ENCODE measurements around the gene SNN.

The SNN gene

GRCh38 chr16:11667824-11668622, at the start of gene SNN:
Gene SNN, plus strand, starts transcription at chr16:11668455. Its CDS starts 7,605 bp downstream, at chr16:11676060.
- DNase-seq (ENCODE audit: low spot score) = peak; percentile 86

GRCh38 chr16:11619327-11619851, 48.9 kb upstream of the SNN start:
- peak; percentile 25 for DNase-seq (ENCODE audit: low spot score)

DNA sequence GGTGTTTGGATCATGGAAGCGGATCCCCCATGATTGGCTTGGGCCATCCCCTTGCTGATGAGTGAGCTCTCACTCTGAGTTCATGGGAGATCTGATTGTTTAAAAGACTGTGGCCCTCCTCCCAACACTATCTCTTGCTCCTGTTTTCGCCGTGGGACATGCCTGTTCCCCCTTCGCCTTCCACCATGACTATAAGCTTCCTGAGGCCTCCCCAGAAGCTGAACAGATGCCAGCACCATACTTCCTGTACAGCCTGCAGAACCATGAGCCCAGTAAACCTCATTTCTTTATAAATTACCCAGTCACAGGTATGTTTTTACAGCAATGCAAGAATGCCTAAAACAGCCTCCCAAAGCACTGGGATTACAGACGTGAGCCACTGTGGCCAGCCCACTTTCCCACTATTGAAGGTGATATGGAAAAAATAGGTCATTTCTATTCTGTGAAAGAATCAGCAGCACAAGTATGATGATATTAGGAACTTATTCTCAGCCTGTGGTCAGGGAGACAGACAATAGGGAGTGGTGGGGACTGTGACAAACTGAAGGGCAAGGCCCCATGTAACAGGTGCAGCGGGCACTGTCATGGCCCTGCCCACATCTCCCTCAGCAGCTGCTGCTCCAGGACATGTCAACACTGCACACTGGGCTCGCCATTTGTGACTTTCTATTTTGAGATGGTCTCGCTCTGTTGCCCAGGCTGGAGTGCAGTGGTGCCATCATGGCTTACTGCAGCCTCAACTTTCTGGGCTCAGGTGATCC, 47.8 kb upstream of the SNN start:
- no peak for DNase-seq (ENCODE audit: low spot score)

GRCh38 chr16:11621539-11621919, 46.7 kb upstream of the SNN start:
- DNase-seq (ENCODE audit: low spot score) = no peak

- no peak for DNase-seq (ENCODE audit: low spot score)
Observed at GRCh38 chr16:11621920-11622651, 46.2 kb upstream of the SNN start.

DNA sequence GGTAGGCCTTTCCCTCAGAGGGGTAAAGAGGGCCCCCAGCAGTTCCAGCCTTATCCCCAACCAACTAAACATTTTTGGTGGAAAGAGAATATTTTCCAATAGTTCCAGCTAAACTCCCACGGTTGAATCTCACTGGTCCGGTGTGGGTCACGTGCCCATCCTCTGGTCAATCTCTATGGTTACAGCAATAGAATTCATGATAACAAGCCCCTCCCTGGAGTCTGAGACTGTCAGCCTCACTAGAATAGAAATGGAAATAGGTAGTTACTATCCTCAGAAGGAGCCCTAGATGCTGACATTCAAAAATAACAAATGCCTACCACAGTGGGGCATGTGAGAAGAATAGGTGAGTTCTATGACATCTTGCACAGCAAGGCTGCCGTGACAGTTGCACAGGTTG, 44.0 kb upstream of the SNN start:
- no peak for DNase-seq (ENCODE audit: low spot score)

GRCh38 chr16:11624636-11625607, 43.3 kb upstream of the SNN start:
- DNase-seq (ENCODE audit: low spot score) = no peak

- DNase-seq (ENCODE audit: low spot score) = no peak
Observed at GRCh38 chr16:11625769-11626168, 42.5 kb upstream of the SNN start.

DNA sequence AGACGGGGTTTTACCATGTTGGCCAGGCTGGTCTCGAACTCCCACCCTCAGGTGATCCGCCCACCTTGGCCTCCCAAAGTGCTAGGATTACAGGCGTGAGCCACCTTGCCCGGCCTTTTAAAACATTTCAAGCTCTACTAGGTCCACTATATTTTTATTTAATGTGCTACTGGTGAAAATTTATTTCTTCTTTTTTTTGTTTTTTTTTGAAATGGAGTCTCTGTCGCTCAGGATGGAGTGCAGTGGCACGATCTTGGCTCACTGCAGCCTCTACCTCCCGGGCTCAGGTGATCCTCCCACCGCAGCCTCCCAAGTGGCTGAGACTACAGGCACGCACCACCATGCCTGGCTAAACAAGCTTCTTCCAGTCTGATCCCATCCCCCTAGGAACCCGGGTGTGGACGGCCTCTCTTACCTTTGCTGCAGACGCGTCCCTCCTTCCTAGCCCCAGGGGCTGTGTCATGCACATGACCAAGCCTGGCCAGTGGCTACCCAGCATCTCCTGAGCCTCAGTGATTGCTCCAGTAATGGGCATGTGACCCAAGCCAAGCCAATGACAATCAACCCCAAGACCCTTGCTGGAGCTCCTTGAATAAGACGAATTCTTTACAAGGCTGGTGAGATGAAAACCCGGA, 41.5 kb upstream of the SNN start:
- no peak for DNase-seq (ENCODE audit: low spot score)

DNA sequence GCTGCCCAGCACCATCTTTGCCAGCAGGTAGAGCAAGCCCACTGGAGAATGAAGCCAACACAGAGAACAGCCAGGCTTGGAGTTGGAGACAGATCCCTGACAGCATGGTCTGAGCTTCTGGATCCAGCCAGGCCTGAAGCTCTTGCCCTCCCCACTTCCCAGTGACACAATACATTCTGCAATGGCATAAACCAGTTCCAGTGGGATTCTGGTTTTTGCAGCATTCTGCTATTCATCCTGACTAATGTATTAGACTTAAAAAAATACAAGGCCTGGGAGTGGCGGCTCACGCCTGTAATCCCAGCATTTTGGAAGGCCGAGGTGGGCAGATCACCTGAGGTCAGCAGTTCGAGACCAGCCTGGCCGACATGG, 41.0 kb upstream of the SNN start:
- DNase-seq (ENCODE audit: low spot score) = no peak

GRCh38 chr16:11627822-11628457, 40.3 kb upstream of the SNN start:
- peak; percentile 95 for DNase-seq (ENCODE audit: low spot score)

DNA sequence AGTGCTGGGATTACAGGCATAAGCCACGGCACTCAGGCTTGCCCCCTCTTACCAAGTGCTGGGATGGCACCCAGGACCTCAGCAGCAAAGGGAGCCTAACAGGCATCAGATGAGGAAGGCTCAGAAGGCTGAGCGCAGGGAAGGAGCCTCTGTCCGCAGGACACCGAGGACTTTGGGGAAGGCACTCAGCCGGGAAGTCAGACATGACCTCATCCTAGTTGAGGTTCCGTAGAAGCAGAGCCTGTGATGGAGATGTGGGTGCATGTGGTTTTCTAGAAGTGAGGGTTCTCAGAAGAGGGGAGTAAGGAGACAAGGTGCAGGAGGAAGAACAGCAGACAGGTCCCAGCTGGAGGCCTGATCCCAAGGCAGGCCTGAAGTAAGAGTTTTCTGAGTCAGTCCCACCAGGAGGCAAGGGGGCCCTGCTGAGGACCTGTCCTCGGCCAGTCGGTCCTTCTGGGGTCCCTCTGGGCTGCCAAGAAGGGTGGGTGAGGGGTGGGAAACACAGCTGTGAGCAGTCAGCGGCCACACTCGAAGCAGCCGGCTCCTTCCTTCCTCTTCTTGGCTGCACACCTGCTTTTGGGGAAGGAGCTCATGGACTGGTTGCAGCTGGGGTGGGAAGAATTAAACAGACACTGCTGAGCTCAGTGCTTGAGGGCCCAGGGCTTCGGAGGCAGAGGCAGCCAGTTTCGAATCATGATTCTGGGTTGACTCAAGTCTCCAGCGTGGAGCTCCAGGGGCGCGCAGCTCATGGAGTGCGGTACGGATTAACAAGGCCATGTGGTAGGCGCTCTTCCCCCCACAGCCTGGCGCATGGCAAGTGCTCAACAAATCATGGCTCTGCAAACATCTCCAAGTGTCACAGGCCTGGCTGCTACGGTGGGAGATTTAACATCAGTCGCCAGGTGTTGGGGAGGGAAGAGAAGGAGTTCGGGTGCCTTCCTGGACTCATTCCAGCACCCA, 38.9 kb upstream of the SNN start:
- DNase-seq (ENCODE audit: low spot score) = peak; percentile 61

DNA sequence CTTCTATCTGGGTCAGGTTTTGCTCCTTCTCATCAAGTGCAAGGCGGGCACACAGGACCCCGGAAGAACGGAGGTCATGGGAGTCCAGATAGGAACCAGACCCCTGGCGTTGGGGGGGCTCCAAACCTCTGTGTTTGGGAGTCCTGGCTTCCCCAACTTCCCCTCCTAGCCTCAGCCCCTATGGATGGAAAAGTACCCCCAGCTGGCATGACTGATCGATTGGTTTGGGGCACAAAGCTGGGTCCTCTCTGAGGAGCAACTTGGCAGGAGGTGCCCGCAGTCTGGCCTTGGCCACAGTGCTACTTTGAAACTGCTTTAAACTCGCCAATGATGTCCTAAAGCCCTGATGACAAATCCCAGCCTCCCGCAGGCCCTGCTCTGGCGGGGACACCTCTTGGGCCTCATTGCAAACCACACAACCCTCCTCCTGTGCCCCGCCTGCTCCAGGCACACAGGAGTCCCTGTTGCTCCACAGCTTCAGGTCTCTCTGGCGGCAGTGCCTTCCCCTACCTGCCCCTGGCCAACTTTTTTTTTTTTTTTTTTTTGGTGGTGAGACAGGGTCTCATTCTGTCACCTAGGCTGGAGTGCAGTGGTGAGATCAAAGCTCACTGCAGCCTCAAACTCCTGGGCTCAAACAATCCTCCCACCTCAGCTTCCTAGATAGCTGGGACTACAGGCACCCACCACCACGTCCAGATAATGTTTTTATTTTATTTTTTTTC, 38.0 kb upstream of the SNN start:
- no peak for DNase-seq (ENCODE audit: low spot score)

DNA sequence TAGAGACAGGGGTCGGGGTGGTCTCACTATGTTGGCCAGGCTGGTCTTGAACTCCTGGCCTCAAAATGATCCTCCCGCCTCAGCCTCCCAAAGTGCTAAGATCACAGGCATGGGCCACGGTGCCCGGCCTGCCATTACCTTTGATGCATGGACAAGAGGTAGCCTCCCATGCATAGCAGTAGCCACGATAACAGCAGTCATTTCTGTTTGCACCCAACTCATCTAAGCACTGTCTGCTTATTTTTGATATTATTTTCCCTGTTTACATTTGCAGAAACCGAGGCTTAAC, 37.5 kb upstream of the SNN start:
- no peak for DNase-seq (ENCODE audit: low spot score)

GRCh38 chr16:11631214-11631613, 37.0 kb upstream of the SNN start:
- DNase-seq (ENCODE audit: low spot score) = no peak

- DNase-seq (ENCODE audit: low spot score) = peak; percentile 78
Observed at GRCh38 chr16:11632455-11632939, 35.8 kb upstream of the SNN start.

DNA sequence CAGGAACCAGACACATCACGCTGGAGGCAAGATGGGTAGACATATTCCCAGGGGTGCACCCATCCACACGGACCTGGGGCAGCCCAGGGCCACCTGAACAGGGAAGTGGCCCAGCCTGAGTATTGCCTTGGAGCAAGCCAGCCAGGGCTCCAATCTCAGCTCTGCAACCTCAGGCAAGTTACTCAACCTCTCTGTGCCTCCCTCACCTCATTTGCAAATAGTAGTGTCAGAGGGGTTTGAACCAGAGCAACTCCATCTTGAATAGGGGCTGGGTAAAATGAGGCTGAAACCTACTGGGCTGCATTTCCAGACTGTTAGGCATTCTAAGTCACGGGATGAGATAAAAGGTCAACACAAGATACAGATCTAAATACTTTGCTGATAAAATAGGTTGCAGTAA, 35.1 kb upstream of the SNN start:
- no peak for DNase-seq (ENCODE audit: low spot score)

- no peak for DNase-seq (ENCODE audit: low spot score)
Observed at GRCh38 chr16:11634312-11634711, 33.9 kb upstream of the SNN start.

All from kidney tubule cell (primary cell).